HG03196 (cell line): Measurements from ENCODE around the gene TENM4.
"Not testable (repeated sequence)": the region's sequence is repeated elsewhere in the genome, so short reads cannot be mapped to it uniquely, and the experiment has no call there.

Experiments used
- ATAC-seq: cut with Tn5 transposase; IDR thresholded peaks from one replicate; pipeline ENCODE4 v1.9.1; 2021; ENCODE audit not compliant: unreplicated experiment

TENM4 gene

DNA sequence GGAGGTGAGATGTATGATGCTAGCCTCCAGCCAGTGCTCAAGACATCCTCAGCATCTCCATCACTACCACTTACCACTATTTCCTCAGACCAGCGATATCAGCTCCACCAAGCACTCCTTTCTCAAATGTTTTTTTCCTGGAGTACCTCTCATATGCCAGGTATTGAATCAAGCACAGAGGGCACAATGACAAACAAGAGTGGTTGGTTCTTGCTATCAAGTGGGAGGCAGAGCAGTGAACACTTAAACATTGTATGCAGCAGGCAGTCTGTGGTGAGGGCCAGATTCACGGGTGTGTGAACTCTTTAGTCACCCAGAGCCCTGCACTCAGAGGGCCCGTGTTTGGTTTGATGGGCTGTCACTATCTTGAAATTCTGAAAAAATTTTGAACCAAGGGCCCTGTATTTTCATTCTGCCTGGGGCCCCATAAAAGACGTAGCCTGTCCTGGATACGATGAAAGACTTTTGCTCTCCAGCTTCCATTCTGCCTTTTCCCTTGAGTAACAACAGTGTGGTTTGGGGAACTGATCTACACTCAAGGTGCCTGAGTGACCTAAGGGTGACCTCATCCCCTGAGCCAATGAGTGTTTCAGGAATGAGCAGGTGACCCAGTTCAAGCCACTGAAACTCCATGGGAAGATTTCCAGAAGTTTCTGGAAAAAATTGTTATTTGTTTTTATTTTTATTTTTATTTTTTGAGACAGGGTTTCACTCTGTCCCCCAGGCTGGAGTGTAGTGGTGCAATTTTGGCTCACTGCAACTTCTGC lies 517.8 kb downstream of the TENM4 start:
- ATAC-seq = no peak

DNA sequence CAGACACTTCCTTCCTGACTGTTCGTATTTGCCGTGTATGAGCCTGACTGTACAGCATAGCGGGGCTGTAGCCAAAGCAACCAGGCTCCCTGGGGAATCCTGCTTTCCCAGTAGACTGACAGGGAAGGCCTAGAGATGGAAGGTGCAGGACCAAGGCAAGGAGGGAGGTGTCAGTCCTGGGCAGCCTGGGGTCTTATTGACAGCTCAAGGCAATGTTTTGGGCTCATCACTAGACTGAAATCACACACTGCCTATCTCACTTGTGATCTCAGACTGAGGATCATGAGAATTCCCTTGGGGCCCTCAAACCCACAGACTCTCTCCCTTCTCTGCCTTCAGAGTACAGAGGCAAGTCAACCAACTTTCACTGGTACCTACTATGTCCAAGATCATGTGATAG lies 519.3 kb downstream of the TENM4 start:
- no peak for ATAC-seq

DNA sequence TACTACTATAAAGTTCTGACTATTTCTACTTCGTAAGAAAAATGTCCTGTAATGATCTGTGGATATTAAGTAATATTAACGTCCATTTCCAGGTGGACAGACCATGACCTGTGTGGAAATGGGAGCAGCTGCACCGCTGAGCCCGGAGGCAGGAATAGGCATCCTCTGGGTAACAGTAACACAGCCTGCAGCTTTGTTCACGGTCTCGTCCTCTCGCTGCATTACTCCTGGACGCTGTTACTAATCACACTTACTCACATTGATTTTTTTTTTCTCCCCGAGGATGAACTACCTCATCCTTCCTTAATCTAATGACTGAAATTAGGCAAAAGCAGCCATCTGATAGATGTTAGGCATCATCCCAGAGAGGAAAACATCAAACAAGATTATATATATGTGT lies 520.5 kb downstream of the TENM4 start:
- ATAC-seq = no peak

DNA sequence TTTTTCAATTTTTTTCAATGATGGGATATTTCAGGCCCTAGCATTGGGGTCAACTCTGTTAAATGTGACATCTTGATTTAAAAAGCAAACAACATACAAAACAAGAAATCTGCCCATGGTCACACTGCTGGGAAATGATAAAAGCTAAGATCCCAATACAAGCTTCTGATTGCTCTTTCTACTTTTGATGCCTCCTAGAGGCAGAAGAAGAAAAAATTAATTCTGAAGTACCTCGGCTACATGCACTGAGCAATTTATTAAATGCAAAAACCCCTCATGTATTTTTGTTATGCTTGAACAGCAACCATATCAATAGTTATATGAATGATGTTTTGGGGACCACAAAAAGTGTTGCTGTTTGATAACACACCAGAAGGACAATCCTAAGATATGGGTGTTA lies 524.1 kb downstream of the TENM4 start:
- no peak for ATAC-seq

DNA sequence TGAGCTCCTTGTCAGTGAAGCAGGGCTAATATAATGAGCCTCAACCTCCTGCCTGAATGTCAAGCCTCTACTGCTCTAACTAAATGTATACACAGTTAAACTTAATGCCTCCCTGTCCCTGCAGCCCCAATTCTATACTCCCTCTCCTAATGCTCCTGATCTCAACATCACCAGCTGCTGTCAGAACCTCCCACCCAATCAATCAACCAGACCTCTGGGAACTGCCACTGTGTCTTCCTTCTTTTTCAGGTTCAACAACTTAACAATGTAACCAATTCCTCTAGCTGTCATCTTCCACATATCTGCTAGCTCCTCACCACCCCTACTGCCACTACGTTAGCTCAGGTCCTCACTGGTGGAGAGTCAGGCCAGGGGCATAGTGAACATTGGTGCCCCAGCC lies 526.3 kb downstream of the TENM4 start:
- ATAC-seq = no peak

DNA sequence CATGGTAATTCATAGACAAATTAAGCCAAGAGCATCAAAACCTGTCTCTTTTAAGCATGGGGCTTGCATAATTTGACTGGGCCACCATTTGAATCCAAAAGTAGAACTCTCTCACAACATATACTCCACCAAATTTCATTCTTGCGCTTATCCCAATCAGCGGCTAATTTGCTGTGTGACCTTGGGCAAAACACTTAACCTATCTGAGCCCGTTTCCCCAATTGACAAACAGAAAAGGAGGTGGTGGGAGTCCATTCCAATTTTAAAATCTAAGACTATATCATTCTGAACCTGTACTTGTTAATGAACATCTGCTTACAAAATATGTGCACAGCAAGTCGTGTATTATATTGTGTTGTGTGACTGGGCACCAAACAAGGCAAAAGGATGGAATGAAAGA lies 528.1 kb downstream of the TENM4 start:
- no peak for ATAC-seq

DNA sequence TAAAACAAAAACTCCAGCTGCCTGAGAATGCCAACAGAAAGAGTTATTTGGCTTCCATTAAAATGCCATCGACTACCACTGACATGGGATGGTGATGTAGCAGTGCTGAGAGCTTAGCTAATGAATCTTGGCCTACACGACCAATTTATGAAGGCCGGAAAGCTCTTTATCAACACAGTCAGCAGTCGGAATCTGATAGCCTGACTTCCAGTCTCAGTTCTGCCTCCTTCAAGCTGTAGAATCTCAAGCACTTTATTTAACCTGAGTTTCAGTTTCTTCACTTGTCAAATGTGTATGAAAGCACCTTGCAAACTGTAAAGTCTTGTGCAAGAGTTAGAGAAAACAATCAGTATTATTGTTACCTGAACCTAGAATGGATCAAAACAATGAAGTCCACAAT lies 530.5 kb downstream of the TENM4 start:
- ATAC-seq = no peak

DNA sequence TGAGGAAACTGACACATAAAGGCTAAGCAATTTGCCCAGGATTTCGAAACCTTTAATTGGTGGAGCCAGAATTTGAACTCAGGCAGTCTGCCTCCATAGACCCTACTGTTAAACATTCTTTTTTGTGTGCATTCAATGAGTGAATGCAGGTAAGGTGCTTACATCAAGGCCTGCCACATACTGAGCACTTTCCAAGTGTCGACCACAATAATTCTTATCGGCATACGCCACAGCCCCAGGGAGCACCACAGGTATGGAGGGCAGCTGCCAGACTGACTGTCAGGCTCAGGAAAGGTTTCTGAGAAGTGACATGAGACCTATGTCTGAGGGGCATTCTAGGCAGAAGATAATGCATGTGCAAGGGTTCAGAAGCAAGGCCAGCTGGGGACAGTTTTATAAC lies 531.4 kb downstream of the TENM4 start:
- ATAC-seq = no peak

DNA sequence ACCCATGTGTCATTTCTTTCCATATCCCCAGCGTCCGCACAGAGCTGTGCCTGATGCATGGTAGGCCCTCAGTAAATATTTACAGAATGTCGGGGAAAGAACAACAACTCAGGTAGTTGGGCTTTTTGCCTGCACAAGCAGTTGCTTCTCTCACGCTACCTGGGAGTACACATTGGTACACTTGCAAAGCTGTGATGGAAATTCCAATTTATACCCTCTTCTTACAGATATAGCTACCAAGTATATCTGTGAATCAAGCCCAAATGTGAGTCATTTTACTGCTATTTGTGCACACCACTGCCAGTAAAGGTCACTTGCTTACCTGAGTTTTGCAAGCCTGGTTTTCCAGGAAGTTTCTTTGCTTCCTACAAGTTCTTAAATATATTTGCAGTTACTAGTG lies 533.2 kb downstream of the TENM4 start:
- ATAC-seq = no peak

DNA sequence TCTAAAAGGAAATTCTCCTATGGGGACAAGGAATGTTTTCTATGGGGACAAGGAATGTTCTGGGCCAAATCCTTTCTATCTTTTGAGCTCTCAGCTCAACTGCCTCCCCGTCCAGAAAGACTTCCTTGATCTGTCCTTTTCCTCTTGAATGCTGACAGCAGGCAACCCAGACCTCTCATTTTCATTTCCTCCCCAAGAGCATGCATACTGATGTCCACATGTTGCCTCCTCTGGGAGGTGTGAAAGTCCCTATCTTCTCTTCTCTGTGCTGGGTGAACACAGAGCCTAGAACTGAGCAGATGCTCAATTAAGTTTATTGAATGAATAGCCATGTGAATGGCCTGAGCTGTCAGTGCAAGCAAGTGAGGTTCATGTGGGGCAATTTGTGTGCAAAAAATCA lies 534.3 kb downstream of the TENM4 start:
- ATAC-seq = no peak

DNA sequence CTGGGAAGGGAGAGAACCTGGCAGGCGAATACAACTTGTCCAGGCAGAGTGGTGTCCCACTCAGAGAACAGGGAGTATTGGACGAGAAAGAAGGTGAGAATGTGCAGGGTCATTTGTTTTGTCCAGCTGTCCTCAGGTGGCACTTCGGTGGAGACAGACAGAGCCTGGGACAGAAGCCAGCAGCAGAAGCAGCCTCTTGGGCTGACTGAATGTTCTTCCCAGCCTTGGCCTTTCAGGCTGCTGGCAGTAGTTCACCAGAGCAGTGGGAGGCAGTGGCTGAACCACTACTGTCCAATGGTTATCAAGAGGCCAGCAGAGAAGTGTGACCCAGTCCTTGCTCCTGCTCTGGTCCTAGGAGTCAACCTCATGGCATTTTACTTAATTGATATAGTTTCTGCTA lies 535.1 kb downstream of the TENM4 start:
- ATAC-seq = no peak

DNA sequence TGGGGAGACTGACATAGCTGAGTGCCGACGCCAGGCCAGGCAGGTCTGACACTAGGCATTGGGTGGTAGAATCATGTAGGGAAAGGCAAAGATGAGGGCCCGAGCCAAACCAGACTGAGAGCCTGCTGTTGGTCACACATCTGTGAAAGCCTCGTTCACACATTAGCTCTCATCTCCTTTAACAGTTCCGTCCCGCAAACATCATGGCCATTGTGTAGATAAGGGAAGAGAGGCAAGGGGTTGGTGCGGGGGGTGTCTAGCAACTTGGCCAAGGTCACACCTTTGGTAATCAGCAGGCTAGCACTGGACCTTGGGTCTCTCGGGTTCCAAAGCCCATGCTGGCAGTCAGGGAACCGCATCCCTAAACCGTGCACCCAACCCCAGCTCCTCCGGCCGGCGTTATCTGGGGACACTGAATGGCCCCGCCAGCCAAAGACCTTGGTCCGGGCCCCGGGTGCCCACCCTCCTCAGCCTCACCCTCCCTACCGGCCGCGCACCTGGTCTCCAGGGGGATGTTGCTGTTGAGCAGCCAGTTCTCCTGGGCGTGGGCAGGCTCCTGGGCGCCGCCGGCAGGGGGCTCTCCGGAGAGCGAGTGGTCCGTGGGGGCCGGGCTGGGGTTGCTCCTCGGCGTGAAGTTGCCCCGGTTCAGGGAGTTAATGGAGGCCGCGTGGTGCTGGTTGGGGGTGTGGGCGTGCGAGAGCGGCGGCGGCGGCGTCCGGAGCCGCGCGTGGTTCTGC lies 537.9 kb downstream of the TENM4 start:
- no peak for ATAC-seq

DNA sequence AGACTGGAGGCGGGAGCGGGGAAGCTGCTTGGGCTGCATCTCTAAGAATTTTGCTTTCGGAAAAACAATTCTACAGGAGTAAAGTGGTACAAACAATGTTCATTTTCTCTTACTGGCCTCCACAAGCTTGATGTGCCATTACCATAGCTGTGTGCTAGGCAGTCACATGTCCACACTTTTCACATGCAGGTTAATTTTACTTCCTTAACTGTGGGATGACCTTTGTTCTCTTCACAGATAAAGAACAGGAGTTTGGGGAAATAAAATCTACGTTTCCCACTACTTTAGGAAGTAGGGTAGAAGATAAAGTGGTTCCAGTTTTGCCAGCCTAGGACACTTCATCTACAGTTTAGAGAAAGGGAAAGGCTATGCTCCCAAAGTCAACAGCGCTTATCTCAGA lies 539.0 kb downstream of the TENM4 start:
- ATAC-seq = no peak

DNA sequence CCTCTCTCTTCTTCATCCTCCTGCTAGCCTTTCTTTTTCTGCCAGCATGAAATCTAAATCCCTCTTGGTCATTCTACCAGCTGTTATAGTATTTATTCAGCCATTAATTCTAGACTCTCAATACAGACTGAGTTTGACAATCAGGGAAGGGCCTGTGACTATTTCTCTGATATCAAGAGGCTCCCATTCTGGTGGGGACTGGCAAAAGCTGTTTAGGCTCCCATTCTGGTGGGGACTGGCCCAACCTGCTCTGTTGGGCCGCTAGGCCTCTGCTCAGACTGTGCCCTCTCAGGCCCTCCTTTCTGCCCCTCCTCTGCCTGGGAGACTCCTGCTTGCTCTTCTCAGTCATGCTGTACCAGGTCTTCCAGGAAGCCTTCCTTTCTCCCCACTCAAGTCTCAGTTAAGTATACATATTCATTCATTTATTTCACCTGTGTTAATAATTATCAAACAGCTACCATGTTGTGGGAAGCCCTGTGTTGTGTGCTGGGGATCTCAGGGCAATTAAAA lies 542.5 kb downstream of the TENM4 start:
- ATAC-seq = no peak

DNA sequence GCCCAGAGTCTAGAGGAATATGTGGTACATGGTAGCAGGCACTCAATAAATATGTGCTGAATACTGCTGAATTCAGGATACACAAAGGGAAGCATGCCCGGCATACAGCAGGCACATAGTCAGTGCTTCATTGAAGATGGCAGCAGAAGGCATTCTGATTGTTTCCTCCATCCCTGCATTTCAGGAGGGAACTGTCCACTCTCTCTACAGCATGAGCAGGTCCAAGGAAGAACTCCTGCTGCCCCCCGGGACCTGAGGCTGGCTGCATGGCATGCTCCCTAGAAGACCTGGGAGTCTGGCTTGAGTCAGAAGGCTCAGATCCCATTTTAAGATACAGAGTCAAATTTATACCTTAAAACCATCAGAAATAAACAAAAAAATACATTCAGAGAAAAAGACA lies 546.8 kb downstream of the TENM4 start:
- no peak for ATAC-seq

DNA sequence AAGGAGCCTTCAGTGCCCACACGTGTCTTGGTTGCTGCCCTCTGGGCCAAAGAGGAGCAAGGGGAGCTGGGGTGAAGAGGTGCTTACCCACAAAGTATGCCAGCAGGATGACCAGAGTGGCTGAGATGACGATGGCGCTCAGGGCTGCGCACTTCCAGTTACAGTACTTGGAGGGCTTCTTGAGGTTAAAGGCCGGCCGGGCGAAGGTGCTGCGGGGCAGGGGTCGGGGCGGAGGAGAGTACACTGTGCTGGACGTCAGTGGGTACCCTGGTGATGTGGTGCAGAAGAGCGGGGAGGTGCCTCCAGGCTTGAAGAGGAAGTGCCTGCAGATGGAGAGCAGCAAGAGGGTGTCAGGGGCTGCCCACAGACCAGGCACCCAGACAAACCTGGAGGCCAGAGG lies 551.1 kb downstream of the TENM4 start:
- ATAC-seq = no peak

DNA sequence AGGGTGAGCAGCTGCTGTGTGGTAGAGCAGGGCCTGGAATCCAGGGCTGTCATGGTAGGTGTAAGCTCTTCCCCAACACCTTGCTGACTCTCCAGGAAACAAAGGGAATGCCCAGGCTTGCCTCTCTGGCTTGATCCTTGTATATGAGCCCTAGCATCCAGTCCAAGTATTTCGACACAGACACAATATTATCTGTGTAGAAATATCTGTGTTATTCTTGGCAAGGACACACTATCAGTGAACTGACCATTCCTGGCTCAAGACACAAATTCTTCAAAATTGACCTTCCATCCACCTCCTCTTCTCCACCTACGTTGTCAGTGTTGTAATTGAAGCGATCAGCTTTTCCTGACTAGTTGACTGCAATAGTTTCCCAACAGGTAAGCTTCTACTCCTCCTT lies 554.2 kb downstream of the TENM4 start:
- no peak for ATAC-seq

DNA sequence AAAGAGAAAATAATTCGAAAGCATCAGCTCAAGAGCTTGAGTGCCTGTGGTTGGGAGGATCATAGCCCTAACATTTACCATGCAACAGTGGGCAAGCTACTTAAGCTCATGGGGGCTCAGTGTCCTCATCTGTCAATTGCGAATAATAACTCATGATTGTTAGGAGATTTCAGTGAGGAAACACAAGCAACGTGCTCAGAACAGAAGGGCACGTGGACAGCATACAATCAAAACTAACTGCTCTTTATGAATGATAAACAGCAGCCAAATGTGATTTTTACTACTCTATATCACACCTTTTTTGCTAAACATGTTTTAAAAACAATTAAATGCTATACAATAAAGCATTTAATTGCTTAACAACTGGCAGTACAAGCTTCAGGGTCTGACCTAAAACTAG lies 556.1 kb downstream of the TENM4 start:
- no peak for ATAC-seq

DNA sequence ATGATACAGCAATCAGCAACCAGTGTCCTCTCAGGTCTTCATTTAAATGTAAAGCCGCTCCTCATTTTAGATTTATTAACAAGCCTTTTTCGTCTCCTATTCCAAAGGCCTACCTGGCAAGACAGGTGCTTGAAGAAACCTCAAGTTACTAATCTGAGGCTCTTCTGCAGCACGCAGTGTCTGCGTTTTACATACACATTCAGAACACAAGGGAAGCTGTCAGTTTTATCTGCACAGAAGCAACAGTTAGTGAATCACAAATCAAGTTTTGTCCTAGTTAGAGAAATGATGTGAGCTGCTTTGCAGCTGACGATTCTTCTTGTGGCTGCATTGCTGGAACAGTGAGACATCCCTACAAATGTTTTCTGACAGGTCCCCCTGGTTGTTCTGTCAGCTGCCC lies 557.3 kb downstream of the TENM4 start:
- ATAC-seq = no peak

DNA sequence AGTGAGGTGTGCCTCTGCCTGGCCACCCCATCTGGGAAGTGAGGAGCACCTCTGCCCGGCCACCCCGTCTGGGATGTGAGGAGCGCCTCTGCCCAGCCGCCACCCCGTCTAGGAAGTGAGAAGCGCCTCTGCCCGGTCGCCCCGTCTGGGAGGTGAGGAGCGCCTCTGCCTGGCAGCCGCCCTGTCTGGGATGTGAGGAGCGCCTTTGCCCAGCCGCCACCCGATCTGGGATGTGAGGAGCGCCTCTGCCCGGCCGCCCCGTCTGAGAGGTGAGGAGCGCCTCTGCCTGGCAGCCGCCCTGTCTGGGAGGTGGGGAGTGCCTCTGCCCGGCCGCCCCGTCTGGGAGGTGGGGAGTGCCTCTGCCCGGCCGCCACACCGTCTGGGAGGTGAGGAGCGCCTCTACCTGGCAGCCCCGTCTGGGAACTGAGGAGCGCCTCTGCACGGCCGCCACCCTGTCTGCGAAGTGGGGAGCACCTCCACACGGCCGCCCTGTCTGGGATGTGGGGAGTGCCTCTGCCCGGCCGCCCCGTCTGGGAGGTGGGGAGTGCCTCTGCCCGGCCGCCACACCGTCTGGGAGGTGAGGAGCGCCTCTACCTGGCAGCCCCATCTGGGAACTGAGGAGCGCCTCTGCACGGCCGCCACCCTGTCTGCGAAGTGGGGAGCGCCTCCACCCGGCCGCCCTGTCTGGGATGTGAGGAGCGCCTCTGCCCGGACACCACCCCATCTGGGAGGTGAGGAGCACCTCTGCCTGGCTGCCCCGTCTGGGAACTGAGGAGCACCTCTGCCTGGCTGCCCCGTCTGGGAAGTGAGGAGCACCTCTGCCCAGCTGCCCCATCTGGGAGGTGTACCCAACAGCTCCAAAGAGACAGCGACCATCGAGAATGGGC lies 561.5 kb downstream of the TENM4 start:
- ATAC-seq = not testable (repeated sequence)

DNA sequence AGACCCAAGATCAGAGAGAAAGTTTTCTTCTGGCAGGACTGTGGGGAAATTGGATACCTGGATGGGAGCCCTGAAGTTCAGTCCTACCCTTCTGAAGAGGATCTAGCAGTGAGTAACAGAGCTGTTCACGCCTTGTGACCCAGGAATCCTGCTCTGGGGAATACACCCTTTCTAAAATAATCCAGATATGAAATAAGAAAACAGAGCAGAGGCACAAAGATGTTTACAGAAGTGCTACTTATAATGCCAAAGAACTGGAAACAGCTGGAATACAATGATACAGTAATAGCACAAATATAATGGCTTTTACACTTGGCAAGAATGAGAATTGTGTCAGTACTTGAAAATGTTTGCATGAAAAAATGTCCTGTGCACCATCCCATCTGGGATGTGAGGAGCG lies 562.2 kb downstream of the TENM4 start:
- ATAC-seq = no peak

DNA sequence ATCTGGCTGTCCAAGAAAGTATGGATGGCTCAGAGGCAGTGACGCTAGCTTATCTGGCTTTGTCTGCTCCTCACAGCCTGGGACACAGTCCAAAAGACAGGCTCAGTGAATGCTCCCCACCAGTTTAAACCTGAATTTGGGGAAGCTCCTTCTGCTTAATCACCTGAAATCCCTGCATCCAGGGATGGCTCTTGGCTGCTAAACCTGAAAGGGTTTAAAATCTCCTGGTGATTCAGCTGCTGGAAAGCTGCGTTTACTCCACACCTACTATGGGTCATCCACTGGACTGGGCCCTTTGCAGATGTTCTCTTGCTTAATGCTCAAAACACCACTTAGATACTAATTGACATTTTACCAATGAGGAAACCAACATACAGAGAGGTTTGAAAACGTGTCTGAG lies 564.2 kb downstream of the TENM4 start:
- no peak for ATAC-seq
